Body of pancreas (tissue), 4 donors: ENCODE measurements around the gene GJA4.

Experiments used
- POLR2A ChIP-seq, 3 donors: fragments of 450-650 bp; IDR thresholded peaks; one replicate each; pipeline ENCODE4 v1.6.1; 2016; ENCODE audit warnings: antibody characterized with exemption in 3 of 3, mild to moderate bottlenecking in 2 of 3
- TF ChIP-seq, protein P1 (sequence below), 7 experiments: fragments of 450-650 bp in 4 of 7; fragments of 200-600 bp in 3 of 7; sonication (generic) in 3 of 7; IDR thresholded peaks; one replicate each; pipeline ENCODE4 v1.5.1; 2016 to 2019; ENCODE audit warnings: antibody characterized with exemption in 7 of 7

DNA sequence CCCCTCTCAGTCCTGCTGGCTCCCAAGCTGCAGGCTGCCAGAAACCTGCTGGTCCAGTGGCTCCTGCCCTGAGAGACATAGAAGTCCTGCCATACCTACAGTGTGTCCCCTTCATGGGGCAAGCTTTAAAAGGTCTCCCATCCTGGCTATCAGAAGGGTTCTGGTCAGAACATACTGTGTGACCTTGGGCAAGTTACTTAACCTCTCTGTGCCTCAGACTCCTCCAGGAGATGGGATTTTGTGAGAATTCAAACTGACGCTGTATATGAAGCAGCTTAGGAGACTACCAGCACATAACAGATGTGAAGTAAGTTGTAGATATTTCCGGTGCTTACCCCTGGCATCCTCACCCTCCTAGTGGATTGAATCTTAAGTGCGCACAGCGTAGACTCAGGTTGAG, 46.7 kb upstream of the GJA4 start:
- TF ChIP-seq, protein P1, sequence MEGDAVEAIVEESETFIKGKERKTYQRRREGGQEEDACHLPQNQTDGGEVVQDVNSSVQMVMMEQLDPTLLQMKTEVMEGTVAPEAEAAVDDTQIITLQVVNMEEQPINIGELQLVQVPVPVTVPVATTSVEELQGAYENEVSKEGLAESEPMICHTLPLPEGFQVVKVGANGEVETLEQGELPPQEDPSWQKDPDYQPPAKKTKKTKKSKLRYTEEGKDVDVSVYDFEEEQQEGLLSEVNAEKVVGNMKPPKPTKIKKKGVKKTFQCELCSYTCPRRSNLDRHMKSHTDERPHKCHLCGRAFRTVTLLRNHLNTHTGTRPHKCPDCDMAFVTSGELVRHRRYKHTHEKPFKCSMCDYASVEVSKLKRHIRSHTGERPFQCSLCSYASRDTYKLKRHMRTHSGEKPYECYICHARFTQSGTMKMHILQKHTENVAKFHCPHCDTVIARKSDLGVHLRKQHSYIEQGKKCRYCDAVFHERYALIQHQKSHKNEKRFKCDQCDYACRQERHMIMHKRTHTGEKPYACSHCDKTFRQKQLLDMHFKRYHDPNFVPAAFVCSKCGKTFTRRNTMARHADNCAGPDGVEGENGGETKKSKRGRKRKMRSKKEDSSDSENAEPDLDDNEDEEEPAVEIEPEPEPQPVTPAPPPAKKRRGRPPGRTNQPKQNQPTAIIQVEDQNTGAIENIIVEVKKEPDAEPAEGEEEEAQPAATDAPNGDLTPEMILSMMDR (IDR thresholded peaks at IDR 0.05): no peak
- no peak for TF ChIP-seq POLR2A (IDR thresholded peaks at IDR 0.05)
